OCI-LY1 (cell line): ENCODE measurements around the gene DMRT1.

Experiments used
- H2AFZ ChIP-seq: fragments of 200-600 bp; sonication (generic), shearing (Covaris generic); 2 replicates; pipeline ENCODE4 v1.6.0; 2014; ENCODE audit warnings: antibody characterized with exemption, mild to moderate bottlenecking, low read length
- H3F3A ChIP-seq: fragments of 200-600 bp; sonication (generic), shearing (Covaris generic); 2 replicates; pipeline ENCODE4 v1.6.0; 2014; ENCODE audit warnings: mild to moderate bottlenecking, antibody characterized with exemption, low read length, moderate library complexity; ENCODE audit not compliant: insufficient read depth
- H3K27ac ChIP-seq: fragments of 200-600 bp; sonication (generic); 2 replicates; pipeline ENCODE4 v1.5.1; 2014; ENCODE audit warnings: low read length, mixed run types, mild to moderate bottlenecking, low read depth; ENCODE audit not compliant: poor library complexity, severe bottlenecking
- H3K27me3 ChIP-seq: fragments of 200-600 bp; sonication (generic); 2 replicates; pipeline ENCODE4 v1.6.0; 2014; ENCODE audit warnings: antibody characterized with exemption, mild to moderate bottlenecking, low read length, moderate library complexity; ENCODE audit not compliant: insufficient read depth
- H3K36me3 ChIP-seq: fragments of 200-600 bp; sonication (generic); 2 replicates; pipeline ENCODE4 v1.6.1; 2014; ENCODE audit warnings: mild to moderate bottlenecking, antibody characterized with exemption, low read length, moderate library complexity, mixed read lengths; ENCODE audit not compliant: insufficient read depth
- H3K4me1 ChIP-seq: fragments of 200-600 bp; sonication (generic); 2 replicates; pipeline ENCODE4 v1.5.1; 2014; ENCODE audit warnings: mild to moderate bottlenecking, low read length, moderate library complexity; ENCODE audit not compliant: insufficient read depth, severe bottlenecking
- H3K4me2 ChIP-seq: fragments of 200-600 bp; sonication (generic), shearing (Covaris generic); 2 replicates; pipeline ENCODE4 v1.6.1; 2014; ENCODE audit warnings: low read length
- H3K4me3 ChIP-seq: fragments of 200-600 bp; sonication (generic); 2 replicates; pipeline ENCODE4 v1.5.1; 2014; ENCODE audit warnings: low read length, low read depth, mild to moderate bottlenecking, mixed read lengths; ENCODE audit not compliant: poor library complexity, severe bottlenecking
- H3K79me2 ChIP-seq: fragments of 200-600 bp; shearing (Covaris generic); 2 replicates; pipeline ENCODE4 v1.6.1; 2016; ENCODE audit warnings: mixed run types, low read length, mixed read lengths; ENCODE audit not compliant: insufficient read depth
- H3K9ac ChIP-seq: fragments of 200-600 bp; sonication (generic), shearing (Covaris generic); 2 replicates; pipeline ENCODE4 v1.6.1; 2014; ENCODE audit warnings: mild to moderate bottlenecking, low read length, mixed read lengths
- H3K9me2 ChIP-seq: fragments of 200-600 bp; sonication (generic), shearing (Covaris generic); 2 replicates; pipeline ENCODE4 v1.6.1; 2014; ENCODE audit warnings: low read depth, mild to moderate bottlenecking, low read length, mixed read lengths
- H3K9me3 ChIP-seq: fragments of 200-600 bp; shearing (Covaris generic); 2 replicates; pipeline ENCODE4 v1.6.1; 2014; ENCODE audit warnings: low read length, mixed read lengths
- H4K20me1 ChIP-seq: fragments of 200-600 bp; sonication (generic), shearing (Covaris generic); 2 replicates; pipeline ENCODE4 v1.6.0; 2016; ENCODE audit warnings: mild to moderate bottlenecking, low read length; ENCODE audit not compliant: insufficient read depth
- CTCF ChIP-seq: fragments of 200-600 bp; sonication (generic), shearing (Covaris generic); IDR thresholded peaks from 2 replicates; pipeline ENCODE4 v1.5.1; 2017; ENCODE audit warnings: mild to moderate bottlenecking, antibody characterized with exemption, low read length, moderate library complexity, mixed read lengths
- EZH2 ChIP-seq: fragments of 200-600 bp; sonication (generic), shearing (Covaris generic); IDR thresholded peaks from 2 replicates; pipeline ENCODE4 v1.8.0; 2017; ENCODE audit warnings: borderline replicate concordance, mixed run types, mild to moderate bottlenecking, antibody characterized with exemption, low read length, moderate library complexity, mixed read lengths

Gene DMRT1

GRCh38 chr9:892123-892522, 50.6 kb downstream of the DMRT1 start:
- Histone ChIP-seq H4K20me1 (no peaks in the 10 kb centered on the region), H3K9me2 (no peaks in the 10 kb centered on the region), H3K4me2 (no peak overlapping the region), H3K27ac (no peak overlapping the region), H3K4me1 (peaks cover 13% of the 10 kb centered on the region), H3K4me3 (no peak overlapping the region), H3K9ac (no peak overlapping the region), H2AFZ (no peak overlapping the region), H3K79me2 (no peaks in the 10 kb centered on the region), H3K27me3 (no peaks in the 10 kb centered on the region), H3F3A (no peaks in the 10 kb centered on the region), H3K36me3 (no peaks in the 10 kb centered on the region), H3K9me3 (no peaks in the 10 kb centered on the region)
- TF ChIP-seq CTCF (no peak), EZH2 (no peak)

- H2AFZ ChIP-seq: 0 out of 2 replicates have a peak overlapping the region, but pooled peaks have one; percentile 51
Measured at GRCh38 chr9:893115-893514, 51.6 kb downstream of the DMRT1 start.

GRCh38 chr9:893843-894420, 52.4 kb downstream of the DMRT1 start:
- Histone ChIP-seq H3K4me3 (peak overlapping the region; percentile 25), H3K9me3 (no peaks in the 10 kb centered on the region), H2AFZ (peak overlapping the region; percentile 68), H3K27me3 (no peaks in the 10 kb centered on the region), H3K4me1 (peaks cover 13% of the 10 kb centered on the region), H3K9me2 (no peaks in the 10 kb centered on the region), H3K4me2 (peak overlapping the region; percentile 60), H3K27ac (no peak overlapping the region), H3K79me2 (no peaks in the 10 kb centered on the region), H3K36me3 (no peaks in the 10 kb centered on the region), H3F3A (no peaks in the 10 kb centered on the region), H4K20me1 (no peaks in the 10 kb centered on the region), H3K9ac (0 out of 2 replicates have a peak overlapping the region, but pooled peaks have one; percentile 41)
- TF ChIP-seq EZH2 (no peak), CTCF (peak; percentile 79)

More at GRCh38 chr9:893115-893514, 51.6 kb downstream of the DMRT1 start:
- peaks cover 13% of the 10 kb centered on the region for H3K4me1 ChIP-seq
- H3K4me3 ChIP-seq: no peak overlapping the region
- H3K4me2 ChIP-seq: peak overlapping the region; percentile 60
- no peaks in the 10 kb centered on the region for H3K9me2 ChIP-seq
- no peaks in the 10 kb centered on the region for H3K9me3 ChIP-seq
- H4K20me1 ChIP-seq: no peaks in the 10 kb centered on the region
- H3K79me2 ChIP-seq: no peaks in the 10 kb centered on the region
- H3K36me3 ChIP-seq: no peaks in the 10 kb centered on the region
- no peaks in the 10 kb centered on the region for H3F3A ChIP-seq
- no peak overlapping the region for H3K27ac ChIP-seq
- H3K9ac ChIP-seq: no peak overlapping the region
- TF ChIP-seq CTCF (no peak), EZH2 (no peak)
- no peaks in the 10 kb centered on the region for H3K27me3 ChIP-seq
